ENCODE data around the gene CTDSPL. TPM values are rescaled to one million over a fixed set of nuclear protein-coding genes. Genes with fewer than 3 reads are reported as not detected.

CTDSPL gene
- polyA plus RNA-seq, 10 donors: 29.8 to 50.2 (median 36.9) TPM

DNA sequence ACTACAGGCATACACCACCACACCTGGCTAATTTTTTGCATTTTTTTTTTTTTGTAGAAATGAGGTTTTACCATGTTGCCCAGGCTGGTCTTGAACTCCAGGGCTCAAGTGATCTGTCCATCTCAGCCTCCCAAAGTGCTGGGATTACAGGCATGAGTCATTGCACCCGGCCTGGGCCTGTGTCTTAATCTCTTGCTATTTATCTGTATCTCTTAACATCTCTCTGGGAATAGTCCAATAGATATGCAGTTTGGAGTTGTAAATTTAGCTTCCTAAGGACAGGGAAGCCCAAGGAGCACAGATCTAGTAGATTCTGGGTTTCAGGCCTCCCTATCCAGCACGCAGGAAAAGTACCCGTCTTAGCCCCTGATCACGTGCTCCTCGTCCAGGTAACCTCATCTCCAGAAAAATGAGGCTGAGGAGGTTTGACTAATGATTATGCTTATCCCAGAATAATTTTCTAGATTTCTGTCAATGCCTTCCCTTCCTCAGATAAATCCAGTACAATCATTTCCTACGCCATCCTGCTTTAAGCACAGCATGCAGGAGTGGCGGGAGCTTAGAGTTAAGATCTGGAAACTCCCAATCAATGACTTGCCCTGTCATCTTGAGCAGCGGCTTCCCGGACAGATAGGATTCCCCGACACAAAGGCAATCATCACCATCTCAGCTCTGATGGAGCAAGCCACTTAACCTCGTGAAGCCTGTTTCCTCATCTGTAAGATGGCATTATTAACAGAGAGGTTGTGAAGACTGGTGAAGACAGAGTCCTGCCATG is 12.3 kb upstream of the CTDSPL start:
- no peak for DNase-seq

DNA sequence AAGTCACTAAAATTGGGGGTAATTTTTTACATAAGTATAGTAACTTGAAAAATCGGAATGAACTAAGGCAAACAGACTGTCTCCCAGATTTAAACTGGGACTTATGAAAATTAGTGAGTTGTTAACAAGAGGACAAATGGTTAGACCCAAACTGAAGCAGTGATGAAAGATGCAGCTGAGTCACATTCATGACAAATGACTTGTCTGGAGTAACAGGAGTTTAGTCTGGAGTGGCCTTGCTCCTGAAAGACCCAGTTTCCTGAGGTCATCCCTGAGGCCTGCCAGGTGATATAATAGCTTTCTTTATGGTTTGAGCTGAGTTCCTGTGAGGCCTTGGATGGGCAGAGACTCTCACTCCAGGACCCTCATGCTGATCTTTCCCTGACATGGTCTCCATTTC is 9.6 kb upstream of the CTDSPL start:
- peak in 1 of 3 donors; percentile 10 for DNase-seq

DNA sequence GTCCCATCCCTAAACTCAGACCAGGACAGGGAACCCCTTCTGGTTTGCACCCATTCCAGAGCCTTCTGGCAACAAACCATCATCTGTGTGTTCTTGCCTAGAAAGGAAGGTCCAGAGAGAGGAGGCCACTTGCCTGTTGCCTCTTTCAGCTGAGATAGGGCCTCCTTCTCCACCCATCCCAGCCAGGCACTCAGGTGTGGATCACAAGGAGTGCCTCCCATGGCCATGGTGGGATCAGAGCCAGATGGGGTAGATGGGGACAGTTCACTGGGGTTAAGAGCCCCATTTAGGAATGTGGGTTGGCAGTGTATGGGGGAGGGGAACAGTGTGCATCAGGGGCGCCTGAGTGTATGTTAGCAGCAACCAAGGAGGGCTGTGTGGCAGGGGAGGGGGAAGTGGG is 8.9 kb upstream of the CTDSPL start:
- no peak for DNase-seq

DNA sequence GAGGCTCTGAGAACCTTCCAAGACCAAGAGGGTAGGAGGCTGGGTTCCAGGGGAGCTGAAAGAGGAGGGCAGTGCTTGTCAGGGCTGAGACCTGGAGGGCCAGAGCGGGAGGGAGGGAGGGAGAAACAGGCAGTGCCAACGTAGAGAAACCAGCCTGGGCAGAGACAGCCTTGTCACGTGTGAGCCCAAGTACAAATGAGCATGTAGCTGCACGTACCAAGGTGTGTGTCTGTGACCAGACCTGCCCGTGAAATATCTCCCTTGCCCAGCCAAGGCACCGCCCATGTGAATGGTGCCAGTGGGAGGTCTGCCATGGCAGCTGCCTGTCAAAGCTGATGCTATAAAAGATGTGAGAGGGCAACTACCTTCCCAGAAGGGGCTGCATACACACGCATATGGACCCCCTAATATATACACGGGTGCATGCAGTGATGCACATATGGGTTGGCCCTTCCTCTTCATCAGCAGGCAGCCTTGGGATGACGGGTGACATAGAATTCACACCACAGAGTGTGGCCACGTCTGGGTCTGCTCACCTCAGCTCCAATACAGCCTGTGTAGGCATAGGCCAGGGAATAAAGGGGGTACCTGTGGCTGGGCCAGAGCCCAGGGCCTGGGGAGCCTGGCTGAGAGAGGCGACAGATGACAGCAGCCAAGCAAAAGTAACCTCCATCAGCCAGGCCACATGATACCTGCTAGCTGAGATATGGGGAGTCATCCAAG is 7.8 kb upstream of the CTDSPL start:
- DNase-seq: no peak

DNA sequence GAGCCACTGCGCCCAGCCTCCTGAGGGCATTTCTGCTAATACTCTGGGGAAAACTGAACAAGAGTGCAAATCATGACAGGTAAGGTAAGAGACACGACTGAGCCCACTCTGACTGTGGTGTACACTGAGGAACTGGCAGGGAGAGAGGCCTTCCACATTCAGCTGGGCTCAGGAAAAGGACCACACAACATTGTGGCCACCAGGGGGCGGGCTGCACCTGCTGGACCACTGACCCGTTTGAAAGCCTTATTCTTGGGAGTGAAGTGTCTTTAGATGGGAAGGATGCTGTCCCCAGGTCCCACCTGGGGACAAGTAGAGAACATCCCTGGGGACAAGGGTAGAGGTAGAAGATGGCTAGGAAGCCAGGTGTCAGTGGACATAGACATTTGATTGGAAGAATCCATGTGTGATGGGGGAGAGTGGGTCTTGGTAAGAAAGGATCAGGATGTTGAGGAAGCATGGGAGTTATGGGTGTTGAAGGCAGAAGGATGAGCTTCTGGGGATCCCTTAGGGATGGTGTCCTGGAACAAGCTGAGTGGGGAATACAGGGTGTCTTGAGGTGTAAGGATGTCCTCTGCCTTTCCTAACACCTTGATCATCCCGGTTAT is 6.2 kb upstream of the CTDSPL start:
- peak; percentile 69 to 91 (median 85) for DNase-seq

DNA sequence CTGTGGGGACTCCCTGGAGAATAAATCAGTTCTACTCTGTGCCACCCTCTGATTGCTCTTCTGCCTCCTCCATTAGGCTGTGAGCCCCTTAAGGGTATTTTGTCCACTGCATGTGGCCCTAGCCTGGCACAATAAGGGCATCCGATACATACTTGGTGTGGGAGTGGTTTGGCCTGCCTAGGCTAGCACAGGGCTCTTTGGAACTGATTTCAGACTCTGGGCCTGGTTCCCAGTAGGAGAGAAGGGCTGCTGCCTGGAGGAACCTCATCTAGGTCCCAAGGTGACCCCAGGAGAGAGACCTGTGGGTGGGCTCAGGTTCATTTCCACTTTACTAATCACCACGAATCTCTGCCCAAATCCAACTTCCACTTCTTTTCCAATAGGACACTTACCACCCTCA is 5.3 kb upstream of the CTDSPL start:
- DNase-seq: no peak

DNA sequence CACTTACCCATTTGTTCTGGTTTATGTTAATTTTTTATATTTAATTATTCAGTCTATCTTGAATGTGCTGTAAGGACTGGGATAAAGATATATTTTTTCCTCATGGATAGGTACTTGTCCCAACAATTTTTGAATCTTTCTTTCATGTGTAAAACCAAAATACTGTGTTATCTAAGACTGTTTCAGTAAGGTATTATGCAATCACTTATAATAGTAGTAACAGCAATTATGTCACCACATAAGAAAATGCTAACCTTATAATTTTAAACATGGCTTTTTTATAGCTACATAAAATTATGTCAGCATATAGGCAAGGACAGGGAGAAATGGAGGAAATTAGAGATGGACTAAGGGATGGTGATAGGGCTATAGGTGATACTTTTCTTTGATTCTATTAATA is 2.9 kb upstream of the CTDSPL start:
- DNase-seq: no peak

DNA sequence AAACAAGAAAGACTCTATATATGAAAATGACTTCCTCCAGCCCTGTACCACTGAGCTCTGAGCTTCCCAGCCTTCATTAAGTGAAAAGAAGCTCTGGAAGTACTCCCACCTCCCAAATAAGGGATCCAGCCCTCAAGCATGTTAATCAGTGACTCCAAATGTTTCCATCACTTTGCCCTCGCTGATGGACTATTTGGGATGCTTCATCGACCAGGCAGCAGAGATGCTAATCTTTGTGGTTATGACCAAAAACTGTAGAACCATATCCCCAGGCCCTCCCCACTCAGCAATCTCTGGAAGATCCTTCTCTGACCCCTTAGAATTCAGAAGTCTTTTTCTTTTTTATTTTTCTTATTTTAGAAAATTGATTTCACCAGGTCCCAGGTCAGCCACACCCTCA is 2.3 kb upstream of the CTDSPL start:
- no peak for DNase-seq

DNA sequence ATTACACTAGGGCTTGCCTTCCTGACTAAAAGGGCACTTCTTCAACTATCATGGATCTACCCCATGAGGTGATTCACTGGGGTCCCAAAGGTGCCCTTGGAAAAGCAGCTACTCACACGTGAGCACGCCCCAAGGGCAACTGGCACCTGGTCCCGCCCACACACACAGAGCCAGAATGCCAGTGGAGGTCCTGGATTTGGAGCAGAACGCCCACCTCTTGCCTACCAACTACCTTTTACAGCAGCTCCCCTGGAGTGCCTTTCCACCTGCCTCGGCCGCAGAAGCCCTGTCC is 1.8 kb upstream of the CTDSPL start:
- DNase-seq: no peak

DNA sequence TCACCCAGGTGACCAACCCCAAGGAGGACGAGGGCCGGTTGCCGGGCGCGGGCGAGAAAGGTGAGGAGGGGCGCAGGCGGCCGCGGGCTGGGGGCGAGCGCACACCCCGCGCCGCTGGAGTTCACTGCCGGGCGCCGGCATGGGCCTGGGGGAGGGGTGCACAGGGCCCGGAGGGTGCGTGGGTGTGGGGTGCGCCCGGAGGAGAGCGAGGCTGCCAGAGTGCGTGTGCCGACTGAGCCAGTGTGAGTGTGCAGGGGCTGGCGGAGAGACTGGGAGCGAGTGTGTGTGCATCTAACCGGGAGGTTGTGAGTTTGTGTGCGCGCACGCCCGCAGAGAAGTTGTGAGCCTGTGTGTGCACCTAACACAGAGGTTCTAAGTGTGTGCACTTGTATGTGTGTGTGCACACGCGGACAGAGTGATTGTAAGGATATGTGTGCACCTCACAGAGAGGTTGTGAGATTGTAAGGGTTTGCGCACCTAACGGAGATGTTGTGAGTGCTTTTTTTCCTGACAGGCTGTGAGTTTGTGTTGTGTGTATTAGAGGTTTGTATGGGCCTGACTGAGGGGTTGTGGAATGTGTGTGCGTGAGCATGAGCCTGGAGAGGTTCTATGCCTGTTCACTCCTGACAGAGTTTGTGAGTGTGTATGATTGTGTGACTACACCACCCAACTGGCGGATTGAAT is 681 bp downstream of the CTDSPL start:
- peak; percentile 20 to 84 (median 46) for DNase-seq

DNA sequence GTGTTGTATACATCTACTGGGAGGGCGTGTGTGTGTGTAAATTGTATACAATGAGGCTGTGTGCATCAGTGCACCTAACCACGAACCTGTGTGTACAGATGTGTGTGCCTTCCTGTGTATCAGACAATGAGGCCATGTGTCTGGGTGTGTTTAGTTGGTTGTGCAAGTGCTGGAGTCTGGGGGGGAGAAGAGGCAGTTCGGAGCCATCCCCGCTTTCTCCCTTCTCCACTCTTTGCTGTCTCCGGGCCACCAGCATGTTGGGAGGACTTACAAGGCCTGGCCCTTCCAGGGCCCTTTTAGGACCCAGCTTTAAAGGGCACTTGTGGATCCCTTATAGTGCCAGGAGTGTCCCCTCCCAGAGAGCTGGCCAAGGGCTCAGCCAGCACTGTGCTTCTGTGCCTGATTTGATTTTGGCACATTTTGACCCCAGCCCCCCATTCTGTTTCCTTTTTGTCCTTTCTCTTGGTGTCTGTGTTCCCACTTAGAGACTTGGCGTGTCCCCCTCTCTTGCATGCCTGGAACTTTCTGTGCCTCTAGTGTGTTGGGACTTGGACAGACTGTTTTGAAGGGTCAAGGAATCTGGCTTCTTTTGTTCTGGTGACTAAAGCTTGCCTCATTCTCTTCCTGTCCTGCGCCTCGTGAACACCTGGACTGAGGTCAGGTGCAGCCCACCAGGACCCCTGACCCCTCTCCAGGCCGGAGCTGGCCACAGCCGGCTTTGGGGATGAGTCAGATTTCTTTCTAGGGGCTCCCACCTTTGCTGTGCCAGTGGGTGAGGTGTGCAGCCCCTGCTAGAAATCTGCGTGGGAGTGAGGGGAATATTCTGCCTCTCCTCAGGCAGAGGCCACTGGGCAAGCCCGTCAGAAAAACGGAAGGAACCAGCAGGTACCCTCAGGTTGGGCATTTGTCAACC is 1.5 kb downstream of the CTDSPL start:
- DNase-seq: peak; percentile 22 to 65 (median 32)

DNA sequence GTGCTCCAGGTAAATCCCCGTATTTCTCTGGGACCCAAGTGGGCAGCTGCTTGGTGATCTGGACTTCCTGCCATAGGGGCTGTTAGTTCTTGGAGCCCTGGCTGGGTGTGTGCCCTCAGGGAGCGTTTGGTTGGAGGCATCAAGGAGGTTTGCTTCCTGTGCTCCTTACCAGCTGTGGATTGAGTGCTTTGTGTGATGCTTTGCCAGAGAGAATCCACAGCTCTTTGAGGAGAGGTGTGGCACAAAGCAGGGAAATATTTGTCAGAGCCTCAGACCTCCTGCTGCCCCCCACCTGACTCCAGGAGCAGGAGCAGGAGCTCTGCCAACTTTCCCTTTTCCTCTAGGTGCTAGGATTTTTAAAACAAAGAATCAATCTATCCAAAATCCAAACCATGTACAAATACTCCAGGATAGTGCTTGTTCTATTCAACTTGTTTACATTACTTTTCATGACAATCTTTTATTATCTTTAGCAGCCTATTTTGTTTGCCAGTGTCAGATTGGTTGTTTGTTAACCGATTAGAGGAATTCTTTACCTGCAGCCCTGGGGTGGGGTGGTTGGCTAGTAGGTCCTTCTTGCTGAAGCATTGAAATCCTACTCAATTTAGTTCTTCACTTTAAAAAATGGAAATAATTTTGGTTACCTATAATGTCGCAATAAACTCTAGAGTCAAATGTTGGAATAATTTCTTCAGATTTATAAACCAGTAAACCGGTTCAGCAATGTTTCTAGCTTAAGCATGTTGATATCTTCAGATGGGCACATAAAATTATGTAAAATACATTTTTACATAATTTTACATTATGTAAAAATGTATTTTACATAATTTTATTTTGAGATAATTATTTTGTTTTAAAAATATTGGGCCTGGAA is 2.5 kb downstream of the CTDSPL start:
- no peak for DNase-seq

DNA sequence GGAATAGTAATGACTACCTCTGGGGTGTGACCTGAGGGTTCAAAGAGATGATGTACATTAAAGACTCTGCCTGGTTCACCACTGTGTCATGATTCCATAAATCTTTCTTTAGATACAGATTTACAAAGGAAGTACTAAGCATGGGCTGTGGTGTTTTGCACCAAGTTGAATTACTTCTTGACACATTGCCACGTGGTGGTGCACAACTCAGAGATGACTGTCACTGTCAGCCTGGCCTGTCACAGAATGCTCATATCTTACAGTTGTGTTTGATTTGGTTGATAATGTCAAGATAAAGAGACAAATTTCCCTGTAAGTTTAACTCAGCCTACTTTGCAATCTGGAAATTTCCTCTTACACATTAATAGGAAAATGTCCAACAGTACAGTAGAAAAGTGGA is 3.2 kb downstream of the CTDSPL start:
- no peak for DNase-seq

DNA sequence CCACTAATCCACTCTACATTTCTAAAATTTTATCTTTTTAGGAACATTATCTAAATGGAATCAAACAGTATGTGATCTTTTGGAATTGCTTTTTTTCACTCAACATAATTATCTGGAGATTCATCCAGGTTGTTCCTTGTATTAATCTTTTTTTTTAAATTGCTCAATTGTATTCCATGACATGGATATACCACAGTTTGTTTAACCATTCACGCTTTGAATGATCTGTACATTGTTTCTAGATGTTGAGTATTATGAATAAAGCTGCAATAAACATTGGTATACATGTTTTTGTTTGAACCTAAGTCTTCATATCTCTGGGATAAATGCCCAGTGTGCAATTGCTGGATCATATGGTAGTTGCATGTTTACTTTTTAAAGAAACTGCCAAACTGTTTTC is 5.5 kb downstream of the CTDSPL start:
- DNase-seq: no peak

DNA sequence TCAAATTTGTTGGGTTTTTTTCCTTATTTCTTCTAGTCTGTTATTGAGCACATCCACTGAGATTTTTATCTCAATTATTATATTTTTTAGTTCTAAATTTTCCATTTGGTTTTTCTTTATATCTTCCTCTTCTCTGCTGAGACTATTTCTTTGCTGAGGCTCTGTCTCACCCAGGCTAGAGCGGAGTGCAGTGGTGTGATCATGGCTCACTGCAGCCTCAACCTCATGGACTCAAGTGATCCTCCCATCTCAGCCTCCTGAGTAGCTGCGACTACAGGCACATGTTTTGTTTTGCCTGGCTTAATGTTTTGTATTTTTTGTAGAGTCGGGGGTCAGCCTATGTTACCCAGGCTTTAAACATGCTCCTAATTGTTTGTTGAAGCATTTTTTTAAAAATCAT is 10.2 kb downstream of the CTDSPL start:
- DNase-seq: no peak

DNA sequence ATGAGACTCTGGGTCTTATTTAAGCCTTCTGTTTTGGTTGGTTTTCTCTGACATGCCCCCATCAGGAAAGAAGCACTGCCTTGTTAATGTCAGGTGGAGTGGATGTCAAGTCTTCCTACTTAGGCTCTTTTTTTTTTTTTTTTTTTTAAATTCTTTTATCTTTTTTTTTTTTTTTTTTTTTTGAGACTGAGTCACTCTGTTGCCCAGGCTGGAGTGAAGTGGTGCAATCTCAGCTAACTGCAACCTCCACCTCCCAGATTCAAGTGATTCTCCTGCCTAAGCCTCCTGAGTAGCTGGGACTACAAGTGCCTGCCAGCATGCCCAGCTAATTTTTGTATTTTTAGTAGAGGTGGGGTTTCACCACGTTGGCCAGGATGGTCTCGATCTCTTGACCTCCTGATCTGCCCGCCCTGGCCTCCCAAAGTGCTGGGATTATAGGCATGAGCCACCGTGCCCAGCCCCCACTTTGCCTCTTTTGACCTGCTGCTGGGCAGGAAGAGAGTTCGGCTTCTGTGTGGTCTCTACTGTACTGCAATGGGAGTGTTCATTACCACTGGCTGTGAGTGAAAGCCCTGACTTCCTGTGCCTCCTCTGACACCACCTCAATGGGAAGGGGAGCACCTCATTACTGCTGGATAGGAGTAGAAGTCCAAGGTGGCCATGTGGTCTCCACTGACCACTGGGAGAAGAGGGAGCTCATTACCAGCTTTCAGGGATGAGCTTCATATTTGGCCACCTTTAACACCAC is 10.9 kb downstream of the CTDSPL start:
- DNase-seq: no peak

DNA sequence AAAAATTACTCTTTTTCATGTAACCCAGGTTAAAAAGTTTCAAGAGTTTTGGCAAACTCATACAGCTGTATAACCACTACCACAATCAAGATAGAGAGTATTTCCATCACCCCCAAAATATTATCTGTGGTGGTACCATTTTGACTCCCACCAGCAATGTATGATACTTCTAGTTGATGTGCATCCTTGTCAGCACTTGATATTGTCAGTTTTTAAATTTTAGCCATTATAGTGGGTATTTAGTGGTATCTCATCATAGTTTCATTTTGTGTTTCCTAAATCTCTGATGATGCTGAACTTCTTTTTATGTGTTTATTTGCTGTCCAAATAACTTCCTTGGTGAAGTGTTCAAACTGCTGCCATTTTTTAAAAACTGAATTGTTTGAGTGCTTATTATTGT is 14.6 kb downstream of the CTDSPL start:
- no peak for DNase-seq

DNA sequence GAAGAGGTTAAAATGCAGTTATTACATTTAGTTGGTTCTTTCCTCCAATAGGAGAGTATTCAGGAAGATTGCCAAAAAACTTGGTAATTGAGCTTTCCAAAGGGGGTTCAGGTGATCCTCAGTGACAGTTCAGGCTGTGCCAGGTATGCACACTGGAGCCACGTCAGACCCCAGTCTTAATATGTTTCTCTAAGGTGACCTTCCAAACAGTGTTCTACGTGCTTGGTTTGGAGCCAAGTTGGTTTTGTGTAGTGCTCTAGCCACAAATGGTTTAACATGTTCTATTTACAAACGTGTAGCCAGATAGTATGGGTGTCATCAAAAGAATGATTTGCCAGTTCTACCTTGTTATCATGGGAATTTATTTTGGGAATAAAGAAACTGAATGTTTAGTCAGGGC is 21.0 kb downstream of the CTDSPL start:
- no peak for DNase-seq

DNA sequence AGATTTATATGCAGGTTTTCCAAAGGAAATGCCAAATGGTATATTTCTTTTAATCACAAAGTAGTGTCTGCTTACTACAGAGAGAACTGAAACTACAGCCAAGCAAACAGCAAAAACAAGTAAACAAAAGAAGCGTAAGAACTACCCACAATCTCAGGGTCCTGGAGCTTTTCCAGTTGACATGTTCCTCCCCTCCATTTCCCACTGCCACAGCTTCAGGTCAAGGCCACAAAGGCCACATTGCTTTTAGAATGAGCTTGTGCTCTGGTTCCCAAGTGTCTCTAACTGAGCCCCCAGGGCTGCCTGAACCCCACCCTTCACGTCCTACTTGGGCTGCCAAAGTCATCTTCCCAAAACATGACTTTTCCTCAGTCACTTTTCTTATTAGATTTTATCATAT is 24.1 kb downstream of the CTDSPL start:
- no peak for DNase-seq

DNA sequence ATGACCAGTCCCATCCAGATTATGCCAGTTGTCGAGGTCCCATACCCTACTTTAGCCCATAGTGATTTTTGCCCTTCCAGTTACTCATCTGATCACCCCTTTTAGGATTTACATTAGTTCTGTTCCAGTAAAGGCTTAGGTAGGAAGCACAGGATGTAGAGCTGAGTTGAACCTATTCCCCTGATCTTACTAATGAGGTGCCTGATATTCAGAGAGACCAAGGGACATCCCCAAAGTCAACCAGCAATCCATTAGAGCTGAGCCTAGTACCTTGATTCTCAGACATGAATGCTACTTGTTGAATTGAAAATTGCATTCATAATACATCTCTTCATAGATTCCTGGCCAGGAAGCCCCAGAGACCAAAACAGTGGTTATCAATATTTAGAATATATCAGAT is 24.7 kb downstream of the CTDSPL start:
- no peak for DNase-seq

All from muscle of back (tissue), 11 donors.